ENCODE results near the gene P2RX4.

DNA sequence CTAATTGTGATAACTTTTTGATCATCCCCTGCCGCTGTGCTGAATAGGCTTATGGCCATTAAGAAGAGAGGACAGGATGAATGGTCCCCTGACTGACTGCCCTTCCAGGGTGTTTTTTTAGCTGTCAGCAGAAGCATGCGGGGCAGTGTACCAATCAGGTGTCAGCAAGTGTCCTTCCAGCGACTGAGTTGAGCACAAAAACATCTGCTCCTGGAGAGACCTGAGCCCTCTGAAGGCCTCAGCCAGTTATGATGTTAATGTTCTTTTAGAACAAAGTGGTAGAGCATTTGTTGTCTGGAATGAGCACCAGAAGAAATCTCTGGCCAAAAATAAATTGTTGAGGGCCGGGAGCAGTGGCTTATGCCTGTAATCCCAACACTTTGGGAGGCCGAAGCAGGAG, 39.8 kb upstream of the P2RX4 start:
- TF ChIP-seq, protein P1, sequence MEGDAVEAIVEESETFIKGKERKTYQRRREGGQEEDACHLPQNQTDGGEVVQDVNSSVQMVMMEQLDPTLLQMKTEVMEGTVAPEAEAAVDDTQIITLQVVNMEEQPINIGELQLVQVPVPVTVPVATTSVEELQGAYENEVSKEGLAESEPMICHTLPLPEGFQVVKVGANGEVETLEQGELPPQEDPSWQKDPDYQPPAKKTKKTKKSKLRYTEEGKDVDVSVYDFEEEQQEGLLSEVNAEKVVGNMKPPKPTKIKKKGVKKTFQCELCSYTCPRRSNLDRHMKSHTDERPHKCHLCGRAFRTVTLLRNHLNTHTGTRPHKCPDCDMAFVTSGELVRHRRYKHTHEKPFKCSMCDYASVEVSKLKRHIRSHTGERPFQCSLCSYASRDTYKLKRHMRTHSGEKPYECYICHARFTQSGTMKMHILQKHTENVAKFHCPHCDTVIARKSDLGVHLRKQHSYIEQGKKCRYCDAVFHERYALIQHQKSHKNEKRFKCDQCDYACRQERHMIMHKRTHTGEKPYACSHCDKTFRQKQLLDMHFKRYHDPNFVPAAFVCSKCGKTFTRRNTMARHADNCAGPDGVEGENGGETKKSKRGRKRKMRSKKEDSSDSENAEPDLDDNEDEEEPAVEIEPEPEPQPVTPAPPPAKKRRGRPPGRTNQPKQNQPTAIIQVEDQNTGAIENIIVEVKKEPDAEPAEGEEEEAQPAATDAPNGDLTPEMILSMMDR (IDR thresholded peaks at IDR 0.05): no peak
- TF ChIP-seq POLR2A (IDR thresholded peaks at IDR 0.05): no peak

Data from heart left ventricle (tissue), 13 donors.